ENCODE measurements around the gene SULT1A1. TPM values are rescaled to one million over a fixed set of nuclear protein-coding genes. Genes with fewer than 3 reads are reported as not detected.
"Not testable (repeated sequence)": the region's sequence is repeated elsewhere in the genome, so short reads cannot be mapped to it uniquely, and the experiment has no call there.

Gene SULT1A1
- total and polyA plus RNA-seq, 2 of the 8 experiments (the other 6 are each of a cell fraction or from before 2014, with no cell fraction given) = 2.1 to 4.0 TPM

DNA sequence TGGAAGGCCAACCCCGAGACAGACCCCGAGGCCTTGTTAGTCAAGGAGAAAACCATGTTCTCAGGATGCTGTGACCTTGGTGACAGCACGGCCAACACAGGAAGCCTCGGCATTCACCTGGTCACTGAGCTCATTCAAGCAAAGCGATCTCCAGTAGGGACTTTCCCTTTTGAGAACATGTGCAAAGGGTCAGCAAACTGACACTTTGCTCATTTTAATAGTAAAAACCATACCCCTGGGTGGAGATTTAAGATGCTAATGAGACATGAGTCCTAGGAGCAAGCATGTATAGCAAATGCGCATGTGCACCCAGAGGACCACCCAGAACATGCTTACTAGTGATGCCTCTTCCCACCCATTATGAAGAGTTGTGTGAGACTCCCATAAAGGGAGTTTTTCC, 7.3 kb downstream of the SULT1A1 start (continued):
- TF ChIP-seq SAP30 (IDR thresholded peaks at IDR 0.05; ENCODE audit: insufficient read depth, insufficient replicate concordance, low read length) (no peak), NANOG (IDR thresholded peaks at IDR 0.05; ENCODE audit: insufficient read depth, low read depth, low read length, poor library complexity, severe bottlenecking) (no peak), SP1 (IDR thresholded peaks at IDR 0.05; ENCODE audit: low read depth, low read length) (no peak), CREB1 (IDR thresholded peaks at IDR 0.05) (no peak), POU5F1 (IDR thresholded peaks at IDR 0.05; ENCODE audit: low read depth, low read length) (no peak), ASH2L (IDR thresholded peaks at IDR 0.05; ENCODE audit: low read length) (no peak)

DNA sequence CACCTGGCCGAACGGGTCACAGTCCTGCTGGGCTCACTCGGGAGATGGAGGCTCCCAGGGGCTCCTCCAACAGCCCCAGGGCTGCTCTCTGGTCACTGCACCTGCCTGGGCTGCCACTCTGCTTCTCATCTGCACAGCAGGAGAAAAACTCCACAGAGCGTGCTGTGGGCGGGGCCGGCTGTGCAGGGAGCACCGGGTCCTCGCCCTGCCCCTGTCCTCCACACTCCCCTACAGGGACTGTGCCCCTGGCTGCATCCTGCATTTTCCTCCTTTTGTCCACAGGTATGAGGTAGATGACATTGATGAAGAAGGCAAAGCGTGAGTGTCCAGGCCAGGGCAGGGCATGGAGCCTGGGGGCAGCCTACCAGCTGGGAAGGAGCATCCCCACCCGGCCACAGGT, 7.8 kb downstream of the SULT1A1 start:
- H3K9ac ChIP-seq (replicated peaks in 1 of 4; ENCODE audit: extremely low read depth in 1 of 4, low read depth in 3 of 4, low read length in 3 of 4); H3K79me1 ChIP-seq (ENCODE audit: low read depth, low read length); H3K4me3 ChIP-seq (ENCODE audit: extremely low read depth in 1 of 4, insufficient read depth in 2 of 4, low read depth in 3 of 4, low read length in 4 of 4); FAIRE-seq; DNase-seq (ENCODE audit: low read depth in 1 of 2, low spot score in 2 of 2); H3K14ac ChIP-seq (ENCODE audit: insufficient read length); H3K36me3 ChIP-seq (ENCODE audit: control insufficient read depth in 2 of 4, insufficient read depth in 4 of 4, low read length in 3 of 4); H2BK20ac ChIP-seq (ENCODE audit: low read length); H2BK15ac ChIP-seq (ENCODE audit: low read length); H4K8ac ChIP-seq (ENCODE audit: extremely low read depth, insufficient read depth, low read length); H3K27ac ChIP-seq (ENCODE audit: low read depth, low read length); H4K20me1 ChIP-seq (replicated peaks in 1 of 2; ENCODE audit: control insufficient read depth in 1 of 2, insufficient read depth in 2 of 2, low read length in 2 of 2); H4K91ac ChIP-seq (replicated peaks; ENCODE audit: insufficient read length, low read length); H2AK5ac ChIP-seq (ENCODE audit: low read depth, low read length); CTCF ChIA-PET (ENCODE audit: partially characterized antibody); H3K27me3 ChIP-seq (replicated peaks in 1 of 4; ENCODE audit: control insufficient read depth in 3 of 4, extremely low read depth in 1 of 4, insufficient read depth in 3 of 4, low read length in 3 of 4); H2BK5ac ChIP-seq (ENCODE audit: low read depth, low read length); H3K79me2 ChIP-seq (ENCODE audit: control insufficient read depth in 1 of 2, insufficient read depth in 2 of 2, low read length in 2 of 2); H3K9me3 ChIP-seq (ENCODE audit: insufficient read depth in 2 of 2, low read depth in 1 of 2, low read length in 1 of 2); H3K56ac ChIP-seq (replicated peaks; ENCODE audit: insufficient read length, low read depth, low read length); H3K4me1 ChIP-seq (replicated peaks in 1 of 4; ENCODE audit: control insufficient read depth in 3 of 4, insufficient read depth in 4 of 4, low read length in 3 of 4); H2BK120ac ChIP-seq (replicated peaks; ENCODE audit: low read depth, low read length); H2AFZ ChIP-seq (ENCODE audit: low read length); H4K5ac ChIP-seq (ENCODE audit: insufficient read length, low read depth, low read length); H3K23me2 ChIP-seq (ENCODE audit: low read depth, low read length); H3K4me2 ChIP-seq (ENCODE audit: insufficient read depth in 1 of 2, low read depth in 2 of 2, low read length in 2 of 2); H3K23ac ChIP-seq (ENCODE audit: insufficient read length); H3K18ac ChIP-seq (ENCODE audit: extremely low read depth, low read length); H3K4ac ChIP-seq (replicated peaks; ENCODE audit: insufficient read length, low read depth, low read length); H2BK12ac ChIP-seq (ENCODE audit: low read depth, low read length): not testable (repeated sequence)
- WGBS, 2 experiments (ENCODE audit: extremely low coverage in 1 of 2, insufficient coverage in 1 of 2, insufficient read length in 1 of 2, insufficient replicate concordance in 2 of 2, low coverage in 1 of 2, low lambda C conversion rate in 2 of 2, missing lambda C conversion rate in 1 of 2) = 20% methylated on average over 1 of the region's 10 CpGs; no CpG with 5 or more reads in 1 of the 2 experiments
- POLR2A ChIA-PET (ENCODE audit: partially characterized antibody) = interaction anchor here (0.6 kb wide), 1 partner anchor 115 kb away, joined by 3 read pairs; no protein-coding TSS in a partner anchor

Data from H1 (cell line).